ENCODE results near the gene GLIPR2.

- TF ChIP-seq POLR2A (IDR thresholded peaks at IDR 0.05) = no peak
- TF ChIP-seq, protein P1, sequence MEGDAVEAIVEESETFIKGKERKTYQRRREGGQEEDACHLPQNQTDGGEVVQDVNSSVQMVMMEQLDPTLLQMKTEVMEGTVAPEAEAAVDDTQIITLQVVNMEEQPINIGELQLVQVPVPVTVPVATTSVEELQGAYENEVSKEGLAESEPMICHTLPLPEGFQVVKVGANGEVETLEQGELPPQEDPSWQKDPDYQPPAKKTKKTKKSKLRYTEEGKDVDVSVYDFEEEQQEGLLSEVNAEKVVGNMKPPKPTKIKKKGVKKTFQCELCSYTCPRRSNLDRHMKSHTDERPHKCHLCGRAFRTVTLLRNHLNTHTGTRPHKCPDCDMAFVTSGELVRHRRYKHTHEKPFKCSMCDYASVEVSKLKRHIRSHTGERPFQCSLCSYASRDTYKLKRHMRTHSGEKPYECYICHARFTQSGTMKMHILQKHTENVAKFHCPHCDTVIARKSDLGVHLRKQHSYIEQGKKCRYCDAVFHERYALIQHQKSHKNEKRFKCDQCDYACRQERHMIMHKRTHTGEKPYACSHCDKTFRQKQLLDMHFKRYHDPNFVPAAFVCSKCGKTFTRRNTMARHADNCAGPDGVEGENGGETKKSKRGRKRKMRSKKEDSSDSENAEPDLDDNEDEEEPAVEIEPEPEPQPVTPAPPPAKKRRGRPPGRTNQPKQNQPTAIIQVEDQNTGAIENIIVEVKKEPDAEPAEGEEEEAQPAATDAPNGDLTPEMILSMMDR (IDR thresholded peaks at IDR 0.05) = no peak
Measured at GRCh38 chr9:36146651-36147050, 10.1 kb downstream of the GLIPR2 start.
